ENCODE results near the gene RIC3.

The RIC3 gene

GRCh38 chr11:8092587-8093424, 76.0 kb downstream of the RIC3 start:
- no peaks in the 10 kb centered on the region for H3K36me3 ChIP-seq
- TF ChIP-seq CTCF (IDR thresholded peaks at IDR 0.05) = no peak

DNA sequence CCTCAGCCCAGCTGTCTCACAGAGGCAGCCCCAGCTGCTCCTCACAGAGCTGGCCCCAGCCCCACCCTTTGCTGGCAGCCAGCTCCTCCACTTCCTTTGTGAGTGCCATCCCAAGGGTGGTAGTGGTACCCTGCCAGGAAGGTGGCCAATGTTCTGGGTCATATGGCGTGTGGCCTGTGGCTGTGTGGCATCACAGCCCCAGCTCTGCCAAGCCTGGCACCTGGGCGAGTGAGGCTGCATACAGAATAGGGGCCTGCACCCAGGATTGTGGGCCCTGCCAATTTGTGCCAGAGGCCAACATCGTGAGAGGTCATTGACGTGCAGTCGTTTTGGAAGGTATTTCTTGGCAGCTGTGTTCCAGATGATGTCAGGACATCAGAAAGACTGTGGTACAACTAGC, 77.1 kb downstream of the RIC3 start:
- TF ChIP-seq CTCF (IDR thresholded peaks at IDR 0.05) = no peak
- no peaks in the 10 kb centered on the region for H3K9me3 ChIP-seq
- H3K4me1 ChIP-seq (ENCODE audit: control insufficient read depth in 1 of 2, insufficient read depth in 1 of 2, low read depth in 1 of 2, low read length in 1 of 2) = no peaks in the 10 kb centered on the region
- H3K36me3 ChIP-seq = no peaks in the 10 kb centered on the region
- no peaks in the 10 kb centered on the region for H3K27me3 ChIP-seq
- no peak overlapping the region for H3K4me3 ChIP-seq (ENCODE audit: low read depth in 1 of 2, low read length in 1 of 2)
- H3K27ac ChIP-seq = no peak overlapping the region

More at GRCh38 chr11:8092587-8093424, 76.0 kb downstream of the RIC3 start:
- no peaks in the 10 kb centered on the region for H3K27me3 ChIP-seq
- no peak overlapping the region for H3K4me3 ChIP-seq (ENCODE audit: low read depth in 1 of 2, low read length in 1 of 2)
- H3K27ac ChIP-seq = no peak overlapping the region
- no peaks in the 10 kb centered on the region for H3K4me1 ChIP-seq (ENCODE audit: control insufficient read depth in 1 of 2, insufficient read depth in 1 of 2, low read depth in 1 of 2, low read length in 1 of 2)
- no peaks in the 10 kb centered on the region for H3K9me3 ChIP-seq

DNA sequence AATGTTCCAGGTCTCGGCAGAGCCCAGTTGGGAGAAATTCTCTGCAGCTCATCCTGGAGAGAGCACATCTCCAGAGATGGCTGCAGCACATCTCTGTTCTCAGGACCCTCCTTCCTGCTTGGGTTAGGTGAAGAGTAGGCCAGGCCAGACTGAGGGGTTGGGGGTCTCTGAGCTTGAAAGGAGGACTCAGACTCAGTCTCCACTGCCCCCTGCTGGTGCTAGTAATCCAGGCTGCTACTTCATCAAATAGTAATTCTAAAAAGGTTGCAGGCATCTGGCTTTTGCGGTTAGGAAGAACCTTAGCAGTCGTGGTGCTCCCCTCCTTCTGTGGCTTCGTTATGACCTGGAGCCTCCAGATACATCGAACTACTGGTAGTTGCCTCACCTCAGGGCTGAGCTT, 78.1 kb downstream of the RIC3 start:
- TF ChIP-seq CTCF (IDR thresholded peaks at IDR 0.05) = no peak
- no peaks in the 10 kb centered on the region for H3K4me1 ChIP-seq (ENCODE audit: control insufficient read depth in 1 of 2, insufficient read depth in 1 of 2, low read depth in 1 of 2, low read length in 1 of 2)
- no peak overlapping the region for H3K4me3 ChIP-seq (ENCODE audit: low read depth in 1 of 2, low read length in 1 of 2)
- no peaks in the 10 kb centered on the region for H3K27me3 ChIP-seq
- H3K27ac ChIP-seq = no peak overlapping the region
- no peaks in the 10 kb centered on the region for H3K9me3 ChIP-seq
- H3K36me3 ChIP-seq = no peaks in the 10 kb centered on the region

- Histone ChIP-seq H3K4me1 (ENCODE audit: control insufficient read depth in 1 of 2, insufficient read depth in 1 of 2, low read depth in 1 of 2, low read length in 1 of 2) (no peaks in the 10 kb centered on the region), H3K27me3 (peaks cover 6% of the 10 kb centered on the region)
These were observed 78.9 kb downstream of the RIC3 start for GRCh38 chr11:8089791-8090510.

DNA sequence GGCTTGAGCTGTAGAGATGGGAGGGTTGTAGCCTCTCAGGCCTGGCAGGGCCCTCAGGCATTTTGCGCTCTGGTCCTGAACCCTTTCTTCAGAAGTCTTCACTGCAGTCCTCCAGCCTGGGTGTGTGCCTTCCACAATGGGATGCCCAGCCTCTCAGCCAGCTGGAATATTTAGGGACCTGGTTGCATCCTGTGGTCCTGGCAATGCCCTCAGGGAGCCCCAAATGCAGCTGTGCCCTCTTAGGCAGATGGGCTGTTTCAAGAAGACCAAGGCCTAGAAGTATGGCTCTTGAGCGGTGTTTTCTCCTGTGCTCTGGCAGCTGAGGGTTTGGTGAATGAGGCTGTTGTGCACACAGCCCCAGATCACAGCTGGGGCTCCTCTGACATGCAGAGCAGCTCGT, 81.1 kb downstream of the RIC3 start:
- H3K27ac ChIP-seq = no peak overlapping the region
- H3K4me1 ChIP-seq (ENCODE audit: control insufficient read depth in 1 of 2, insufficient read depth in 1 of 2, low read depth in 1 of 2, low read length in 1 of 2) = no peaks in the 10 kb centered on the region
- H3K4me3 ChIP-seq (ENCODE audit: low read depth in 1 of 2, low read length in 1 of 2) = no peak overlapping the region
- no peak for TF ChIP-seq CTCF (IDR thresholded peaks at IDR 0.05)
- H3K9me3 ChIP-seq = no peaks in the 10 kb centered on the region
- H3K27me3 ChIP-seq = peaks cover 28% of the 10 kb centered on the region
- no peaks in the 10 kb centered on the region for H3K36me3 ChIP-seq

More at GRCh38 chr11:8089791-8090510, 78.9 kb downstream of the RIC3 start:
- no peak for TF ChIP-seq CTCF (IDR thresholded peaks at IDR 0.05)
- H3K9me3 ChIP-seq = no peaks in the 10 kb centered on the region
- no peak overlapping the region for H3K4me3 ChIP-seq (ENCODE audit: low read depth in 1 of 2, low read length in 1 of 2)
- no peaks in the 10 kb centered on the region for H3K36me3 ChIP-seq
- no peak overlapping the region for H3K27ac ChIP-seq
